Measurements from ENCODE around the gene NFKBIE.

DNA sequence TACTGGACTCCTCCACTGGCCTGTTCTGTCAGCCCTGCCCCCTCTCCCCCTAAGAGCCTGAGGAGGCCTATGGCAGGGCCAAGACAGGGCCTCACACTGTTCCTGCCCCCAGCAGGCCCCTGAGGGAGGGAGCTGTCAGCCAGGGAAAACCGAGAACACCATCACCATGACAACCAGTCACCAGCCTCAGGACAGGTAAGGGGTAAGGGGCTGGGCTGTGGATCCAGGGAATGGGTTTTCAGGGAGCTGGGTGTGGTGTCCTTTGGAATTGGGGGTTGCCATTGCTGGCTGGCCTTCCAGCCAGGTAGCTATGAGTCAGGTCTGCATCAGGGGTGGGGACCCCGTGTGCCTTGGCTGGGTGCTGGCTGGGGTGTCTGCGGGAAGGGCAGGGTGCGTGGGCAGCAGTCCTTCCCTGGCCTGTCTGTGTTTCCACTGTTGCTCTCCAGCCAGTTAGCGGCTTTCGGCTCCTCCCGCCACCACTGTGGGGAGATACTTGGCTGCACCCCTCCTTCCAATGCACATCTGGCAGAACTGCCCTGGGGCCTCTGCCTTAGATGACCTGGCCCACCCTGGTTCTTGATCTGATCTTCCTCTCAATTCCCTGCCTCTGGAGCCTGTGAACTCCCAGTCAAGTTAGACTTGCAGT lies 38.1 kb downstream of the NFKBIE start:
- TF ChIP-seq ARNTL (CRISPR knock-in tag; IDR thresholded peaks at IDR 0.05; ENCODE audit: borderline replicate concordance, low read depth) (no peak), RARB (CRISPR knock-in tag; IDR thresholded peaks at IDR 0.05) (no peak), GLIS3 (CRISPR knock-in tag; IDR thresholded peaks at IDR 0.05) (no peak), OSR1 (CRISPR knock-in tag; IDR thresholded peaks at IDR 0.05) (no peak), ZFP3 (CRISPR knock-in tag; IDR thresholded peaks at IDR 0.05) (no peak), ZFP30 (CRISPR knock-in tag; IDR thresholded peaks at IDR 0.05) (no peak)
- TF ChIP-seq, protein P1, sequence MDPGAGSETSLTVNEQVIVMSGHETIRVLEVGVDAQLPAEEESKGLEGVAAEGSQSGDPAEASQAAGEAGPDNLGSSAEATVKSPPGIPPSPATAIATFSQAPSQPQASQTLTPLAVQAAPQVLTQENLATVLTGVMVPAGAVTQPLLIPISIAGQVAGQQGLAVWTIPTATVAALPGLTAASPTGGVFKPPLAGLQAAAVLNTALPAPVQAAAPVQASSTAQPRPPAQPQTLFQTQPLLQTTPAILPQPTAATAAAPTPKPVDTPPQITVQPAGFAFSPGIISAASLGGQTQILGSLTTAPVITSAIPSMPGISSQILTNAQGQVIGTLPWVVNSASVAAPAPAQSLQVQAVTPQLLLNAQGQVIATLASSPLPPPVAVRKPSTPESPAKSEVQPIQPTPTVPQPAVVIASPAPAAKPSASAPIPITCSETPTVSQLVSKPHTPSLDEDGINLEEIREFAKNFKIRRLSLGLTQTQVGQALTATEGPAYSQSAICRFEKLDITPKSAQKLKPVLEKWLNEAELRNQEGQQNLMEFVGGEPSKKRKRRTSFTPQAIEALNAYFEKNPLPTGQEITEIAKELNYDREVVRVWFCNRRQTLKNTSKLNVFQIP (CRISPR knock-in tag; IDR thresholded peaks at IDR 0.05; ENCODE audit: borderline replicate concordance, low read depth), result no peak

Measured in SK-N-SH treated with all-trans-retinoic acid at 6 μM for 48 hours (cell line).